Measurements from ENCODE around the gene MCCC2.

DNA sequence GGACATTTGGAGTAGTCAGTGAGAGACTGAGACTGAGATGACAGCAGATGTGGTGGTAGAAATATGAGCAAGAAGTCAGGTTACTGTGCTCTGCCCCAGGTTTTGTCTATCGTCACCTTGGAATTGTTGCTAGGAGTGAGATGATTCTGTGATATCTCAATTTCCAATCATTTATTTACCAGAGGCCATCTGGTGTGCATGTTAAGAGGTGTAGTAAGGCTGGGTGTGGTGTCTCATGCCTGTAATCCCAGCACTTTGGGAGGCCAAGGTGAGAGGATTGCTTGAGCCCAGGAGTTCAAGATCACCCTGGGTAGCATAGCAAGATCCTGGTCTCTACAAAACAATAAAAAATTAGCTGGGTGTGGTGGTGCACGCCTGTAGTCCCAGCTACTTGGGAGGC lies 93.4 kb downstream of the MCCC2 start:
- TF ChIP-seq KDM1A (CRISPR knock-in tag; IDR thresholded peaks at IDR 0.05) (no peak), ZIK1 (CRISPR knock-in tag; IDR thresholded peaks at IDR 0.05; ENCODE audit: borderline replicate concordance, low read depth) (no peak), PITX1 (CRISPR knock-in tag; IDR thresholded peaks at IDR 0.05) (no peak), ZNF792 (CRISPR knock-in tag; IDR thresholded peaks at IDR 0.05) (no peak)

All from HepG2 (cell line).